ENCODE measurements around the gene ARL6.

- TF ChIP-seq CTCF (conservative IDR thresholded peaks at IDR 0.05; ENCODE audit: low read length) (0 out of 2 replicates have a peak, but pooled peaks have one; percentile 1), EZH2phosphoT487 (IDR thresholded peaks at IDR 0.05; ENCODE audit: borderline replicate concordance) (no peak)
Measured at GRCh38 chr3:97822359-97822775, 57.8 kb downstream of the ARL6 start.

All from Loucy (cell line).